CD4-positive, CD25-positive, alpha-beta regulatory T cell (primary cell): Measurements from ENCODE around the gene BMP6. TPM values are rescaled to one million over a fixed set of nuclear protein-coding genes. Genes with fewer than 3 reads are reported as not detected.

Source experiments
- ATAC-seq, 2 donors: fragments of 150-1000 bp; cut with Tn5 transposase; one replicate each; pipeline ENCODE4 v1.10.0; 2021; ENCODE audit warnings: low read depth in 2 of 2, moderate number of reproducible peaks in 2 of 2, moderate library complexity in 1 of 2
- DNase-seq, 3 donors: peaks; one replicate each; pipeline versions ENCODE4 v3.0.0 to v3.0.0-alpha.2; 2012 to 2022; ENCODE audit warnings: mixed read lengths in 1 of 3
- H3K27ac ChIP-seq: one replicate; pipeline ENCODE4 v1.7.0; 2013; ENCODE audit warnings: mild to moderate bottlenecking, low read length; ENCODE audit not compliant: insufficient read depth, poor library complexity, severe bottlenecking
- H3K27me3 ChIP-seq: one replicate; pipeline ENCODE4 v1.7.0; 2013; ENCODE audit warnings: low read length; ENCODE audit not compliant: control insufficient read depth, insufficient read depth
- H3K36me3 ChIP-seq: one replicate; pipeline ENCODE4 v1.7.0; 2013; ENCODE audit warnings: mild to moderate bottlenecking, low read length, moderate library complexity; ENCODE audit not compliant: control insufficient read depth, insufficient read depth
- H3K4me1 ChIP-seq: 2 replicates; pipeline ENCODE4 v1.7.0; 2013; ENCODE audit warnings: mild to moderate bottlenecking, low read length; ENCODE audit not compliant: insufficient read depth, control insufficient read depth, poor library complexity, severe bottlenecking
- H3K4me3 ChIP-seq: one replicate; pipeline ENCODE4 v1.7.0; 2013; ENCODE audit warnings: low read depth, mild to moderate bottlenecking, low read length, moderate library complexity
- H3K9me3 ChIP-seq, 2 experiments: 1 replicate in 1 of 2; 2 replicates in 1 of 2; pipeline ENCODE4 v1.7.0; 2013; ENCODE audit warnings: low read length in 2 of 2, mild to moderate bottlenecking in 1 of 2, moderate library complexity in 1 of 2; ENCODE audit not compliant: control insufficient read depth in 2 of 2
- H3K27ac Mint-ChIP-seq, 3 donors: one replicate each; pipeline ENCODE4 v1.8.0; 2020 to 2022; ENCODE audit warnings: mild to moderate bottlenecking in 3 of 3, mixed read lengths in 3 of 3, moderate library complexity in 2 of 3
- H3K27me3 Mint-ChIP-seq: one replicate; pipeline ENCODE4 v1.8.0; 2022; ENCODE audit warnings: mild to moderate bottlenecking, mixed read lengths
- H3K36me3 Mint-ChIP-seq: one replicate; pipeline ENCODE4 v1.8.0; 2020; ENCODE audit warnings: mixed read lengths
- H3K4me1 Mint-ChIP-seq, 4 donors: one replicate each; pipeline ENCODE4 v1.8.0; 2020 to 2022; ENCODE audit warnings: mixed read lengths in 4 of 4, mild to moderate bottlenecking in 1 of 4
- H3K4me3 Mint-ChIP-seq, 4 donors: one replicate each; pipeline ENCODE4 v1.8.0; 2020 to 2022; ENCODE audit warnings: mild to moderate bottlenecking in 4 of 4, mixed read lengths in 4 of 4, moderate library complexity in 3 of 4
- H3K9me3 Mint-ChIP-seq, 7 donors: one replicate each; pipeline ENCODE4 v1.8.0; 2020 to 2022; ENCODE audit warnings: mixed read lengths in 7 of 7, mild to moderate bottlenecking in 3 of 7, moderate library complexity in 2 of 7
- polyA plus RNA-seq, 4 donors: library from polyadenylated mRNA; unstranded; fragments of 300-500 nt; fragmentation: Illumina TruSeq; gene quantifications; one replicate each; pipeline ENCODE4 v1.2.3, GENCODE V29; 2021
- total RNA-seq: library from RNA; stranded (reverse); gene quantifications from one replicate; pipeline ENCODE4 v1.2.3, GENCODE V29; 2022

Gene BMP6
- total and polyA plus RNA-seq, 5 donors from 2014 or later = 1.2 TPM; not detected in 4

- Mint-ChIP-seq H3K27me3 (peaks cover 83% of the 10 kb centered on the region), H3K4me3 (peak overlapping the region in 3 of 4 donors; percentile 43 to 61 (median 58)), H3K36me3 (no peaks in the 10 kb centered on the region), H3K4me1 (peaks cover 0 to 22% (median 0%) of the 10 kb centered on the region in 4 donors), H3K9me3 (no peaks in the 10 kb centered on the region), H3K27ac (no peak overlapping the region)
- H3K27ac ChIP-seq = no peak overlapping the region
- ATAC-seq (no peak), DNase-seq (no peak)
- peaks cover 43% of the 10 kb centered on the region for H3K27me3 ChIP-seq
- peaks cover 27% of the 10 kb centered on the region for H3K4me1 ChIP-seq
- H3K36me3 ChIP-seq = no peaks in the 10 kb centered on the region
- H3K4me3 ChIP-seq = no peak overlapping the region
- no peaks in the 10 kb centered on the region for H3K9me3 ChIP-seq
Measured at GRCh38 chr6:7727946-7728854, 2.3 kb downstream of the BMP6 start.

- Histone ChIP-seq H3K4me3 (no peak overlapping the region), H3K4me1 (peaks cover 27% of the 10 kb centered on the region), H3K27me3 (peaks cover 46% of the 10 kb centered on the region), H3K27ac (no peak overlapping the region), H3K36me3 (no peaks in the 10 kb centered on the region), H3K9me3 (no peaks in the 10 kb centered on the region)
- ATAC-seq (no peak), DNase-seq (no peak)
- Mint-ChIP-seq H3K27ac (no peak overlapping the region), H3K27me3 (peaks cover 80% of the 10 kb centered on the region), H3K4me1 (peaks cover 0 to 22% (median 0%) of the 10 kb centered on the region in 4 donors), H3K9me3 (no peaks in the 10 kb centered on the region), H3K4me3 (peak overlapping the region in 2 of 4 donors; percentile 43 to 58), H3K36me3 (no peaks in the 10 kb centered on the region)
Measured at GRCh38 chr6:7728855-7729590, 3.1 kb downstream of the BMP6 start.

GRCh38 chr6:7730001-7730783 is 4.3 kb downstream of the BMP6 start:
- Histone ChIP-seq H3K27ac (no peak overlapping the region), H3K36me3 (no peaks in the 10 kb centered on the region), H3K4me1 (peaks cover 27% of the 10 kb centered on the region), H3K27me3 (peaks cover 39% of the 10 kb centered on the region), H3K4me3 (no peak overlapping the region), H3K9me3 (no peaks in the 10 kb centered on the region)
- Mint-ChIP-seq H3K27me3 (peaks cover 72% of the 10 kb centered on the region), H3K9me3 (no peaks in the 10 kb centered on the region), H3K36me3 (no peaks in the 10 kb centered on the region), H3K4me3 (no peak overlapping the region), H3K4me1 (peaks cover 0 to 22% (median 0%) of the 10 kb centered on the region in 4 donors), H3K27ac (no peak overlapping the region)
- no peak for DNase-seq
- ATAC-seq = no peak

GRCh38 chr6:7730784-7731227 is 4.9 kb downstream of the BMP6 start:
- Histone ChIP-seq H3K9me3 (no peaks in the 10 kb centered on the region), H3K27ac (no peak overlapping the region), H3K36me3 (no peaks in the 10 kb centered on the region), H3K27me3 (peaks cover 34% of the 10 kb centered on the region), H3K4me3 (no peak overlapping the region), H3K4me1 (peaks cover 25% of the 10 kb centered on the region)
- Mint-ChIP-seq H3K4me3 (no peak overlapping the region), H3K9me3 (no peaks in the 10 kb centered on the region), H3K27ac (no peak overlapping the region), H3K27me3 (peaks cover 72% of the 10 kb centered on the region), H3K36me3 (no peaks in the 10 kb centered on the region), H3K4me1 (peaks cover 0 to 17% (median 0%) of the 10 kb centered on the region in 4 donors)
- ATAC-seq (no peak), DNase-seq (no peak)

GRCh38 chr6:7731294-7731693 is 5.4 kb downstream of the BMP6 start:
- Mint-ChIP-seq H3K36me3 (no peaks in the 10 kb centered on the region), H3K27me3 (peaks cover 69% of the 10 kb centered on the region), H3K9me3 (no peaks in the 10 kb centered on the region), H3K27ac (no peak overlapping the region), H3K4me3 (no peak overlapping the region), H3K4me1 (peaks cover 0 to 14% (median 0%) of the 10 kb centered on the region in 4 donors)
- H3K36me3 ChIP-seq = no peaks in the 10 kb centered on the region
- H3K27me3 ChIP-seq = peaks cover 36% of the 10 kb centered on the region
- H3K9me3 ChIP-seq = no peaks in the 10 kb centered on the region
- ATAC-seq (no peak), DNase-seq (no peak)
- H3K4me3 ChIP-seq = no peak overlapping the region
- H3K27ac ChIP-seq = no peak overlapping the region
- peaks cover 20% of the 10 kb centered on the region for H3K4me1 ChIP-seq

GRCh38 chr6:7732228-7732627 is 6.3 kb downstream of the BMP6 start:
- Mint-ChIP-seq H3K4me1 (peaks cover 0 to 14% (median 0%) of the 10 kb centered on the region in 4 donors), H3K27ac (no peak overlapping the region), H3K4me3 (no peak overlapping the region), H3K9me3 (peaks cover 0 to 1% (median 0%) of the 10 kb centered on the region in 7 donors), H3K27me3 (peaks cover 68% of the 10 kb centered on the region), H3K36me3 (no peaks in the 10 kb centered on the region)
- Histone ChIP-seq H3K9me3 (no peaks in the 10 kb centered on the region), H3K27me3 (peaks cover 36% of the 10 kb centered on the region), H3K4me3 (no peak overlapping the region), H3K27ac (no peak overlapping the region), H3K4me1 (peaks cover 13% of the 10 kb centered on the region), H3K36me3 (no peaks in the 10 kb centered on the region)
- DNase-seq (no peak), ATAC-seq (no peak)

GRCh38 chr6:7734707-7735383 is 8.9 kb downstream of the BMP6 start:
- ATAC-seq (no peak), DNase-seq (no peak)
- Mint-ChIP-seq H3K4me1 (no peaks in the 10 kb centered on the region), H3K4me3 (no peak overlapping the region), H3K9me3 (peaks cover 0 to 3% (median 0%) of the 10 kb centered on the region in 7 donors), H3K36me3 (no peaks in the 10 kb centered on the region), H3K27me3 (peaks cover 47% of the 10 kb centered on the region), H3K27ac (no peak overlapping the region)
- Histone ChIP-seq H3K4me1 (no peaks in the 10 kb centered on the region), H3K27ac (no peak overlapping the region), H3K27me3 (peaks cover 25% of the 10 kb centered on the region), H3K4me3 (no peak overlapping the region), H3K9me3 (no peaks in the 10 kb centered on the region), H3K36me3 (no peaks in the 10 kb centered on the region)
